Measurements from ENCODE around the gene BTRC. TPM values are rescaled to one million over a fixed set of nuclear protein-coding genes. Genes with fewer than 3 reads are reported as not detected.

Gene BTRC
- total RNA-seq, 2 experiments from 2014 or later = 17.3 to 20.6 TPM

- ChIA-PET CTCF (no interaction called here), POLR2A (no interaction called here)
These were observed 139.9 kb downstream of the BTRC start for GRCh38 chr10:101493782-101494281.

GRCh38 chr10:101494650-101495049, 140.7 kb downstream of the BTRC start:
- POLR2A ChIA-PET = no interaction called here
- CTCF ChIA-PET = no interaction called here

GRCh38 chr10:101495324-101495925, 141.5 kb downstream of the BTRC start:
- ChIA-PET CTCF (no interaction called here), POLR2A (no interaction called here)

GRCh38 chr10:101504438-101504837, 150.5 kb downstream of the BTRC start:
- CTCF ChIA-PET = no interaction called here
- POLR2A ChIA-PET = no interaction called here

GRCh38 chr10:101506829-101507661, 153.1 kb downstream of the BTRC start:
- ChIA-PET POLR2A (no interaction called here), CTCF (no interaction called here)

GRCh38 chr10:101507828-101508227, 153.9 kb downstream of the BTRC start:
- ChIA-PET POLR2A (no interaction called here), CTCF (no interaction called here)

GRCh38 chr10:101511938-101512337, 158.0 kb downstream of the BTRC start:
- ChIA-PET POLR2A (no interaction called here), CTCF (no interaction called here)

- ChIA-PET POLR2A (no interaction called here), CTCF (no interaction called here)
These were observed 158.8 kb downstream of the BTRC start for GRCh38 chr10:101512738-101513137.

- CTCF ChIA-PET = interaction anchor here (0.7 kb wide), 2 partner anchors 53 to 261 kb away, joined by 3 read pairs; no protein-coding TSS in a partner anchor
- POLR2A ChIA-PET = no interaction called here
These were observed 159.8 kb downstream of the BTRC start for GRCh38 chr10:101513733-101514132.

- ChIA-PET CTCF (no interaction called here), POLR2A (no interaction called here)
These were observed 171.9 kb downstream of the BTRC start for GRCh38 chr10:101525848-101526247.

GRCh38 chr10:101529207-101529606, 175.2 kb downstream of the BTRC start:
- POLR2A ChIA-PET = no interaction called here

GRCh38 chr10:101529725-101530553, 176.0 kb downstream of the BTRC start:
- CTCF ChIA-PET = no interaction called here
- POLR2A ChIA-PET = no interaction called here

More at GRCh38 chr10:101529207-101529606, 175.2 kb downstream of the BTRC start:
- CTCF ChIA-PET = no interaction called here

- POLR2A ChIA-PET = no interaction called here
- CTCF ChIA-PET = interaction anchor here (1.0 to 1.7 kb wide), 2 partner anchors 13 to 35 kb away, joined by 3 to 5 read pairs; no protein-coding TSS in a partner anchor
These were observed 182.0 kb downstream of the BTRC start for GRCh38 chr10:101535949-101536348.

- POLR2A ChIA-PET = no interaction called here
- CTCF ChIA-PET = interaction anchor here (1.0 to 1.7 kb wide), 2 partner anchors 12 to 34 kb away, joined by 3 to 5 read pairs; no protein-coding TSS in a partner anchor
These were observed 182.8 kb downstream of the BTRC start for GRCh38 chr10:101536800-101537199.

GRCh38 chr10:101538446-101538845, 184.5 kb downstream of the BTRC start:
- ChIA-PET POLR2A (no interaction called here), CTCF (interaction anchor here (1.4 kb wide), 1 partner anchor 19 kb away, joined by 3 read pairs; no protein-coding TSS in a partner anchor)

- ChIA-PET CTCF (interaction anchor here (0.8 to 1.4 kb wide), 4 partner anchors 24 to 450 kb away, joined by 3 to 5 read pairs (median 4); no protein-coding TSS in a partner anchor), POLR2A (no interaction called here)
These were observed 191.9 kb downstream of the BTRC start for GRCh38 chr10:101545898-101546297.

- ChIA-PET POLR2A (interaction anchor here (0.8 kb wide), 1 partner anchor 9 kb away, joined by 3 read pairs; no protein-coding TSS in a partner anchor), CTCF (no interaction called here)
These were observed 197.0 kb downstream of the BTRC start for GRCh38 chr10:101550965-101551364.

GRCh38 chr10:101552442-101552841, 198.5 kb downstream of the BTRC start:
- CTCF ChIA-PET = interaction anchor here (1.3 kb wide), 1 partner anchor 18 kb away, joined by 3 read pairs; no protein-coding TSS in a partner anchor
- POLR2A ChIA-PET = no interaction called here

- CTCF ChIA-PET = interaction anchor here (0.9 to 1.1 kb wide), 2 partner anchors 11 to 20 kb away, joined by 3 read pairs; no protein-coding TSS in a partner anchor
- POLR2A ChIA-PET = no interaction called here
These were observed 203.6 kb downstream of the BTRC start for GRCh38 chr10:101557541-101557940.

- CTCF ChIA-PET = interaction anchor here (0.6 kb wide), 1 partner anchor 264 kb away, joined by 5 read pairs; no protein-coding TSS in a partner anchor
- POLR2A ChIA-PET = interaction anchor here (0.8 kb wide), 1 partner anchor 27 kb away, joined by 3 read pairs; no protein-coding TSS in a partner anchor
These were observed 204.2 kb downstream of the BTRC start for GRCh38 chr10:101558204-101558603.
